ENCODE results near the gene CFAP61.

DNA sequence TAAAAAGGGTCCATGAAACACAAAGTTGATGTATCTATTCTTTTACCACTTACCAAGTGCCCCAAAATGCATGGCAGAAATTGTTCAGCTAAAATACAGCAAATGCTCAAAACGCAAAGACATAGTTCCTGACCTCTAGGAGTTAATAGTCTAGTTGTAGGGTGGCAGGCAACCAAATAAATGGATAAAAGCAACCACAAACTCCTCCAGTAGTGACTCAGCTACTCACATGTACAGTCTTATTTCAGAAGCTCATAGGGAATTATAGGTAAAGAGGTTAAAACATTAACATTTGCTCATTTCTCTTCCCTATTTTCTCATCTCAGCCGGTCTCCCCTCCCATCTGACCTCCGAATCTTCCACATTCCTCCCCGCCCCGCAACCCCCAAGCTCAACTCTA is 171.6 kb downstream of the CFAP61 start:
- TF ChIP-seq EP300 (IDR thresholded peaks at IDR 0.05) (no peak), POLR2AphosphoS5 (IDR thresholded peaks at IDR 0.05) (no peak)

All from suprapubic skin (tissue), 4 donors.